IMR-90 (cell line): Measurements from ENCODE around the gene DBI.

Experiments used
- CTCF ChIP-seq: conservative IDR thresholded peaks from 2 replicates; pipeline ENCODE4 v1.5.1; 2012; ENCODE audit warnings: mild to moderate bottlenecking, low read depth, low read length, improper control_type of control experiment
- RCOR1 ChIP-seq: IDR thresholded peaks from 2 replicates; pipeline ENCODE4 v1.6.1; 2012; ENCODE audit warnings: mild to moderate bottlenecking, low read length, improper control_type of control experiment; ENCODE audit not compliant: insufficient replicate concordance

DNA sequence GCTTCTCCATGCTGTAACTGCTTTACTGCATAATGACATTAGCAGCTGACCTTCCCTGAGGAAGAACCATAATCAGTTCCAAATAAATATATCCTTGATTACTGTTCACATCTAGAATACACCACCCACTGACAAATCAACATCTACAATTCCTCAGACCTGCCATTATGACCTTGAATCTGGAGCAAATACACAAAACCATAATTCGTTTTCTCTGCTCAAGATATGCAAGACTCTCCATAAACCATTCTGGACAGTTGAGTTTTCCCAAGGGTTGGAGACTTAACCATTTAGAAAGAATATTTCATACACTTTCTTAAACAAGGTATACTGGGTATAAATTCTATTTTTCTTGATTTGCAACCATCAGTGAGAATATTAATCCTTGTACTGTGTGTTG lies 11.9 kb upstream of the DBI start:
- TF ChIP-seq CTCF (no peak), RCOR1 (no peak)
